SW480 (cell line): Measurements from ENCODE around the gene GEMIN4.
A peak's percentile ranks its signal among the peaks of the same experiment; 100 is the strongest.
"Not testable (repeated sequence)": the region's sequence is repeated elsewhere in the genome, so short reads cannot be mapped to it uniquely, and the experiment has no call there.

Experiments used
- DNase-seq: peaks from one replicate; pipeline ENCODE4 v3.0.0-alpha.2; 2016; ENCODE audit warnings: low spot score

Gene GEMIN4

GRCh38 chr17:752002-752619 is at the start of gene GEMIN4:
Gene GEMIN4 (minus strand): TSS chr17:752264. CDS start chr17:752142, 122 bp downstream.
- peak; percentile 78 for DNase-seq

GRCh38 chr17:801660-802059 is 49.6 kb upstream of the GEMIN4 start:
- DNase-seq, result no peak

DNA sequence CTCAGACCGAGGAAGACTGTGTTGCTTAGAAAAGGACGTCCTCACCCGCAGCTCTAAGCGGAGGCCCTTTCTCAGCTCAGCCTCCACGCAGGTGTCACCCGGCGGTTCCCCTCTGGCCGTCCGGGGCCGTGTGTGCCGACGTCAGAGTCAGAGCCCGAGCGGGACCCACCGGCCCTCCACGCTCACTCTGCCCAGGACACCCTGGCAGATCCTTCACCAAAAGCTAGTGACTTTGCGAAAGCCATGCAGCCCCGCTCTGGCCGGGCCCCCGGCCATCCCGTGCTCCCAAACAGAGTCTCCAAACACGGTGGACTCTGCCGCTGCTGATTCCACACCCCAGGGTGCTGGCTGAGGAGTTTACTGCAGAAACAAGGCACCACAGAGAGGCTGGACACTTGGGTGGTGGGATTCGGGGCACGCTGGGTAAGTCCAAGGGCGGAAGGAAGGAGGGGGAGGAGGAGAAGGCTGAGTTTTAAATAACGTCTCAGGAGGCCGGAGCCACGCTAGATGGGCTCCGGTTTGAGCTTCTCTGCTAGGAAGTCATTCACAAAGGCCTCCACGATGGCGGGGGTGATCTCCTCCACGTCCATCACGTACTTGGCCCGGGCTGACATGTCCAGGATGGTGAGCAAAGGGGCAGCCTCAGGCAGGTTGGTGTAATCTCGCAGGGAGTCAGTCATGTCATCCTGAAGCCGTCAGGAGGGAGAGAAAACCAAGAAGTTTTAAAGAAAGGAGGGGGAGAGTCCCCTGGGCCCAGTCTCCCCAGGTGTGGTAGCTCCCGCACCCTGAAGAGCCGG is 48.6 kb upstream of the GEMIN4 start:
- no peak for DNase-seq

- no peak for DNase-seq
Measured at GRCh38 chr17:799261-799660, 47.2 kb upstream of the GEMIN4 start.

- DNase-seq, result no peak
Measured at GRCh38 chr17:798246-798645, 46.2 kb upstream of the GEMIN4 start.

- no peak for DNase-seq
Measured at GRCh38 chr17:797236-797840, 45.3 kb upstream of the GEMIN4 start.

GRCh38 chr17:796609-797008 is 44.5 kb upstream of the GEMIN4 start:
- no peak for DNase-seq

DNA sequence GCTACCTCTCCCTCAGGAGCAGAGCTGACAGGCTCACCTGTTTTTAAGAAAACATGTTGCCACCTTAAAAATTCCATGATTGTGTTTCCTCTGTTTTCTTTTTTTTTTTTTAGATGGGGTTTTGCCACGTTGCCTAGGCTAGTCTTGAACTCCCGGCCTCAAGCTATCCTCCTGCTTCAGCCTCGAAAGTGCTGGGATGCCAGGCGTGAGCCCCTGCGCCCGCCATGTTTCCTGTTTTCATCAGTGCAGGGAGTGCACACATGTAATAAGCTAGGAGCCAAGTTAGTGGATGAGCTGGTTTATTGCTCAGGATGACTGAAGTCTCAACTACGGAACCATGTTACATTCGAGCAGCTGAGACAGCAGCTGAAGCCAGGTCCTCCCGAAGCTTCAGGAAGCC is 43.7 kb upstream of the GEMIN4 start:
- no peak for DNase-seq

DNA sequence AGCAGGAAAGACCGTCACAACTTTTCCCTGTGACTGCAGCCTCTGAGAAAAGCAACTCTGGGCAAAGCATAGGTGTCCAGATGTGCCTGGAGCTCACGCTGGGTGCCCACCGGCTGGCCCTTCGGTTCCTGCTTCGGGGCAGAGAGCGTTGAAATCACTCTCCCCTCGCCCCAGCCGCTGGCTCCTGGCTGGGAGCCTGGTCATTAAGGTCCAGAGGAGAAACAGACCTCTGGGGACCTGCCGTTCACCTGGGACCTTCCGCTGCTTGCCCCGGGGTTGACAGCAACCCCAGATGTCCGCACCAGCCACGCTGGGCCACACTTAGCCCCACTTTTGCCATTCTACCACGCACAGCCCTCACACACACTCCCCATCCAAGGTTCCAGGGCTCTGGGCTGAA is 43.2 kb upstream of the GEMIN4 start:
- DNase-seq, result no peak

- DNase-seq, result peak; percentile 53
Measured at GRCh38 chr17:794876-795275, 42.8 kb upstream of the GEMIN4 start.

GRCh38 chr17:792277-792676 is 40.2 kb upstream of the GEMIN4 start:
- DNase-seq, result no peak

- DNase-seq, result no peak
Measured at GRCh38 chr17:791829-792228, 39.8 kb upstream of the GEMIN4 start.

DNA sequence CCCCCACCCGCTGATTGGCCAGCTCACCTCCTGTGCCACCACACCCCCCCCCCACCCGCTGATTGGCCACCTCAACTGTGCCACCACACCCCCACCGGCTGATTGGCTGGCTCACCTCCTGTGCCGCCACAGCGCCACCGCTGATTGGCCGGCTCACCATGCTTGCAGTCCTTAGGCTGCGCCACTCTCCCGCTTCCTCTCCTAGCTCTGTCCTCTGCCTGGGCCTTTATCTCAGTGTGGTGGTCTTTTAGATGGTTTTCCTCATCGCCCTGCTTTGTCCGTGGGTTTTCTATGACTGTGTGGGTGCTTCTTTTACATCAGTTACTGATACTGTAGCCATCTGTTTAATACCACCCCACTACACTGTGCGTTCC is 38.8 kb upstream of the GEMIN4 start:
- not testable (repeated sequence) for DNase-seq

DNA sequence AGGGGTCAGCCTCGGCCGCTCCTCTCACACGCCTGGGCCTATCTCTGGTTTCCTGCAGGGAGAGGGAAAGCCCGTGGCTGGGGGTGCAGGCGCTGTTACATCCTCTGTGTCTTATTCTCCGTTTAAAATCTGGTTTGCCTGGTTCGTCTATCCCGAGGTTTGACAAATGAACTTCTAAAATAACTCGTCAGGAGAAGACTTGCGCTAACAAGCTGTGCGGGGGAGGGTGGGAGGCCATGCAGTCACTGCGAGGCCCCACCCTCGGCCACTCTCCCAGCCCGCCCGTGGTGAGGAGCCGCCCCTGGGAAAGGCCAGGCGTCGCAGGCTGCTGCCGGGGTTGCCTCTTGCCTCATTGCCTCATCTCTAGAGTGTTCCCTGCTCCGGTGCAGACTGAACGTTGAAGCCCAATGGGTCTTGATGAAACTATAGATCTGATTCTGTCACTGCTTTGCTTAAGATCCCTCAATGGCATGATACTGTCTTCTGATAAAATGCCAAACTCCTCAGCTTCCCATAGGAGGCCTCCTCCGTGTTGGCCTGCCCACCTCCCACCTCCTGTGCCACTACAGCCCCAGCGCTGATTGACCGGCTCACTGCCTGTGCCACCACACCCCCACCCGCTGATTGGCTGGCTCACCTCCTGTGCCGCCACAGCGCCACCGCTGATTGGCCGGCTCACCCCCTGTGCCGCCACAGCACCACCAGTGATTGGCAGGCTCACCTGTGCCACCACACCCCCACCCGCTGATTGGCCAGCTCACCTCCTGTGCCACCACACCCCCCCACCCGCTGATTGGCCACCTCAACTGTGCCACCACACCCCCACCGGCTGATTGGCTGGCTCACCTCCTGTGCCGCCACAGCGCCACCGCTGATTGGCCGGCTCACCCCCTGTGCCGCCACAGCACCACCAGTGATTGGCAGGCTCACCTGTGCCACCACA is 38.1 kb upstream of the GEMIN4 start:
- DNase-seq, result not testable (repeated sequence)

GRCh38 chr17:789160-789840 is 37.2 kb upstream of the GEMIN4 start:
- DNase-seq, result no peak

GRCh38 chr17:788551-788950 is 36.5 kb upstream of the GEMIN4 start:
- no peak for DNase-seq

DNA sequence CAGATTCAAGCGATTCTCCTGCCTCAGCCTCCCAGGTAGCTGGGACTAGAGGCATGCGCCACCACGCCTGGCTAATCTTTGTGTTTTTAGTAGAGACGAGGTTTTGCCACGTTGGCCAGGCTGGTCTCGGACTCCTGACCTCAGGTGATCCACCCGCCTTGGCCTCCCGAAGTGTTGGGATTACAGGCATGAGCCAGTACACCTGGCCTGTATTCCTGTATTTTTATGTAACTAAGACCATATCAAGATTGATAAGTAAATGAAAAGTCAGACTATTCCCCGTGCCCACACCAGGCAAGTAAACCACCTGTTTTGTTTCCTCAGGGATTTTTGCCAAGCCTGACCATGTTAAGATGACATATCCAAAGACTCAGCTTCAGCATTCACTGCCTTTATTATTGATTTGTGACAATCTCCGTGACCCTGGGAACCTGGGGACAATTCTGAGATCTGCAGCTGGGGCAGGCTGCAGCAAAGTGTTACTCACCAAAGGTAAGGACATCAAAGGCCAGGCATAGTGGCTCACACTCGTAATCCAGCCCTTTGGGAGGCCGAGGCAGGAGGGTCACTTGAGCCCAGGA is 35.7 kb upstream of the GEMIN4 start:
- no peak for DNase-seq

- not testable (repeated sequence) for DNase-seq
Measured at GRCh38 chr17:785901-786300, 33.8 kb upstream of the GEMIN4 start.

GRCh38 chr17:784143-784542 is 32.1 kb upstream of the GEMIN4 start:
- DNase-seq, result no peak

GRCh38 chr17:781805-782731 is 30.0 kb upstream of the GEMIN4 start, which contains the start of the genes GLOD4 and MRM3:
Gene GLOD4 (minus strand): TSS chr17:782280. CDS start chr17:782255, 25 bp downstream.
Gene MRM3 (plus strand): TSS chr17:782353. CDS start chr17:782379, 26 bp downstream.
- DNase-seq, result peak; percentile 75
